ENCODE measurements around the gene YWHAQ.
"Not testable (repeated sequence)": the region's sequence is repeated elsewhere in the genome, so short reads cannot be mapped to it uniquely, and the experiment has no call there.

YWHAQ gene

DNA sequence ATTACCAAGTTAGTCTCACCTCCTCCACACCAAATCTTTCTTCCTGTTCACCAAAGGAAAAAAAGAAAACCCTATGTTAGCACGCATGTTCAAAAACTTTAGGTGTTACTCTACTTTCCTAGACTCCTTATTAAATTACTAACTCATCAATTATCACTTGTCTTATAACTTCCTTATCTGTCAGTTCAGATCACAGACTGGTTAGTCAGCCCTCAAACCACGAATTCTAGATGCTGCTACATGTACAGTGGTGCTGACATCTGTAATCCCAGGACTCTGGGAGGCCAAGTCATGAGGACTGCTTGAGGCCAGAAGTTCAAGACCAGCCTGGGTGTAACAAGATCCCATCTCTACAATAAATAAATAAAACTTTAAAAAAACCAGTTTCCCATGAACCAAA is 3.5 kb downstream of the YWHAQ start:
- no peak overlapping the region for H3K27ac ChIP-seq (ENCODE audit: low read depth, low read length)
- no peaks in the 10 kb centered on the region for H3K36me3 ChIP-seq (ENCODE audit: control insufficient read depth, insufficient read depth, low read length)
- no peak overlapping the region for H3K9ac ChIP-seq (ENCODE audit: low read length)

DNA sequence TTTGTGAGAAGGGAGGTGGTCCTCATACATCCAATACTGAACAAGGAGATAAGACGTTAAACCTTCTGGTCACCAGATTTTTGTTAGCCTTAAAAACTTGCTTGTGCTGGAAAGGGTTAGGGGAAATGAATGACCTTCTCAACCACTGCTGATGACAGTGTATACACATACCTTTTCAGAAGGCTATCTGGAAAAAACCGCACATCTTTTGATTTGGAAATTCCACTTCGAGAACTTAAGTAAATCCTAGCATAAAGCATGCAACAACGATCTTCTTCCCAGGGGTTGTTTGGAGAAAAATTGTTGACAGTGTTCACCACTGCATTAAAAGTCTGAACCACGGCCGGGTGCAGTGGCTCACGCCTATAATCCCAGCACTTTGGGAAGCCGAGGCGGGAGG is 7.6 kb downstream of the YWHAQ start:
- no peak overlapping the region for H2AK5ac ChIP-seq (ENCODE audit: low read length)
- H3K4me3 ChIP-seq (ENCODE audit: low read length): no peak overlapping the region
- DNase-seq: no peak
- H3K27me3 ChIP-seq (ENCODE audit: insufficient read depth, low read length, poor library complexity): no peaks in the 10 kb centered on the region
- H3K27ac ChIP-seq (ENCODE audit: low read depth, low read length): no peak overlapping the region
- no peak overlapping the region for H2BK120ac ChIP-seq (ENCODE audit: low read depth, low read length)
- peaks cover 2% of the 10 kb centered on the region for H3K79me1 ChIP-seq (ENCODE audit: low read length)
- no peak overlapping the region for H3K4ac ChIP-seq (ENCODE audit: low read depth, low read length)
- H4K5ac ChIP-seq (ENCODE audit: low read length): no peak overlapping the region
- H3K18ac ChIP-seq (ENCODE audit: low read length): no peak overlapping the region
- H4K8ac ChIP-seq (ENCODE audit: low read depth, low read length): no peak overlapping the region
- H2BK5ac ChIP-seq (ENCODE audit: low read length): no peak overlapping the region
- peaks cover 89% of the 10 kb centered on the region for H3K79me2 ChIP-seq (ENCODE audit: control insufficient read depth, insufficient read depth, low read length)
- H3K4me1 ChIP-seq (ENCODE audit: control insufficient read depth, low read depth, low read length): no peaks in the 10 kb centered on the region
- H2BK15ac ChIP-seq (replicated peaks; ENCODE audit: low read depth): no peak overlapping the region
- WGBS (ENCODE audit: extremely low coverage, insufficient coverage, low lambda C conversion rate): no CpG with 5 or more reads among the region's 9 CpGs
- H3K9ac ChIP-seq (ENCODE audit: low read length): no peak overlapping the region
- no peaks in the 10 kb centered on the region for H3K36me3 ChIP-seq (ENCODE audit: control insufficient read depth, insufficient read depth, low read length)
- no peak overlapping the region for H3K4me2 ChIP-seq (ENCODE audit: low read length)
- no peak overlapping the region for H3K56ac ChIP-seq (ENCODE audit: low read length)
- no peak overlapping the region for H3K23ac ChIP-seq (ENCODE audit: low read length)

More for the DNA sequence above, 3.5 kb downstream of the YWHAQ start:
- H3K4me1 ChIP-seq (ENCODE audit: control insufficient read depth, low read depth, low read length): peaks cover 2% of the 10 kb centered on the region
- H3K4me2 ChIP-seq (ENCODE audit: low read length): no peak overlapping the region
- no peak for DNase-seq
- H3K27me3 ChIP-seq (ENCODE audit: insufficient read depth, low read length, poor library complexity): no peaks in the 10 kb centered on the region
- peaks cover 74% of the 10 kb centered on the region for H3K79me2 ChIP-seq (ENCODE audit: control insufficient read depth, insufficient read depth, low read length)
- H3K4ac ChIP-seq (ENCODE audit: low read depth, low read length): no peak overlapping the region
- no peak overlapping the region for H2BK5ac ChIP-seq (ENCODE audit: low read length)
- H3K18ac ChIP-seq (ENCODE audit: low read length): no peak overlapping the region
- H4K5ac ChIP-seq (ENCODE audit: low read length): no peak overlapping the region
- no peak overlapping the region for H3K56ac ChIP-seq (ENCODE audit: low read length)
- H3K79me1 ChIP-seq (ENCODE audit: low read length): peaks cover 2% of the 10 kb centered on the region
- H2BK15ac ChIP-seq (replicated peaks; ENCODE audit: low read depth): no peak overlapping the region
- H3K23ac ChIP-seq (ENCODE audit: low read length): no peak overlapping the region
- WGBS (ENCODE audit: extremely low coverage, insufficient coverage, low lambda C conversion rate): no CpG with 5 or more reads among the region's 2 CpGs
- no peak overlapping the region for H2AK5ac ChIP-seq (ENCODE audit: low read length)
- H3K4me3 ChIP-seq (ENCODE audit: low read length): no peak overlapping the region
- H4K8ac ChIP-seq (ENCODE audit: low read depth, low read length): no peak overlapping the region
- H2BK120ac ChIP-seq (ENCODE audit: low read depth, low read length): no peak overlapping the region

DNA sequence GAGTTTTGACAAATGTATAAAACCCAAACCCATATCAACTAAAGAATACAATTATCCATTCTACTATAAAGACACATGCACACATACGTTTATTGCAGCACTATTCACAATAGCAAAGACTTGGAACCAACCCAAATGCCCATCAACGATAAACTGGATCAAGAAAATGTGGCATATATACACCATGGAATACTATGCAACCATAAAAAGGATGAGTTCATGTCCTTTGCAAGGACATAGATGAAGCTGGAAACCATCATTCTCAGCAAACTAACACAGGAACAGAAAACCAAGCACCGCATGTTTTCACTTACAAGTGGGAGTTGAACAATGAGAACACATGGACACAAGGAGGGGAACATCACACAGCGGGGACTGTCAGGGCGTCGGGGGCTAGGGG is 9.1 kb downstream of the YWHAQ start:
- H2AK5ac ChIP-seq (ENCODE audit: low read length); H3K18ac ChIP-seq (ENCODE audit: low read length); H3K9ac ChIP-seq (ENCODE audit: low read length); H3K23ac ChIP-seq (ENCODE audit: low read length); H2BK15ac ChIP-seq (replicated peaks; ENCODE audit: low read depth); H3K4me1 ChIP-seq (ENCODE audit: control insufficient read depth, low read depth, low read length); H3K4me3 ChIP-seq (ENCODE audit: low read length); H2BK5ac ChIP-seq (ENCODE audit: low read length); H3K4me2 ChIP-seq (ENCODE audit: low read length); H4K5ac ChIP-seq (ENCODE audit: low read length); H3K27ac ChIP-seq (ENCODE audit: low read depth, low read length); H3K79me1 ChIP-seq (ENCODE audit: low read length); H3K56ac ChIP-seq (ENCODE audit: low read length); H3K4ac ChIP-seq (ENCODE audit: low read depth, low read length); H2BK120ac ChIP-seq (ENCODE audit: low read depth, low read length); H4K8ac ChIP-seq (ENCODE audit: low read depth, low read length); DNase-seq; H3K36me3 ChIP-seq (ENCODE audit: control insufficient read depth, insufficient read depth, low read length); H3K27me3 ChIP-seq (ENCODE audit: insufficient read depth, low read length, poor library complexity): not testable (repeated sequence)
- peaks cover 85% of the 10 kb centered on the region for H3K79me2 ChIP-seq (ENCODE audit: control insufficient read depth, insufficient read depth, low read length)
- WGBS (ENCODE audit: extremely low coverage, insufficient coverage, low lambda C conversion rate): no CpG with 5 or more reads among the region's 6 CpGs

- no CpG with 5 or more reads among the region's 4 CpGs for WGBS (ENCODE audit: extremely low coverage, insufficient coverage, low lambda C conversion rate)
- no peak overlapping the region for H4K5ac ChIP-seq (ENCODE audit: low read length)
- no peak overlapping the region for H3K18ac ChIP-seq (ENCODE audit: low read length)
Observed at GRCh38 chr2:9618410-9618809, 12.4 kb downstream of the YWHAQ start.

DNA sequence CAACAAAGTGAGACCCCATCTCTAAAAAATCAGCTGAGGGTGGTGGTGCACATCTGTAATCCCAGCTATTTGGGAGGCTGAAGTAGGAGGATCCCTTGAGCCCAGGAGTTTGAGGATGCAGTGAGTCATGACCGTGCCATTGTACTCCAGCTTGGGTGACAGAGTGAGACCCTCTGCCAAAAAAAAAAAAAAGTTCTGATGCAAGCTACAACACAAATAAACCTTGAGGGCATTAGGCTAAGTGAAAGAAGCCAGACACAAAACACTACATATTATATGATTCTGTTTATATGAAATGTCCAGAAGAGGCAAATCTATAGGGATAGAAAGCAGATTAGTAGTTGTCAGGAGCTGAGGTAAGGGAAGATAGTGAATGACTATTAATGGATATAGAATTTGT is 13.0 kb downstream of the YWHAQ start:
- Histone ChIP-seq H2BK5ac (ENCODE audit: low read length) (no peak overlapping the region), H3K4ac (ENCODE audit: low read depth, low read length) (no peak overlapping the region), H3K56ac (ENCODE audit: low read length) (no peak overlapping the region), H3K36me3 (ENCODE audit: control insufficient read depth, insufficient read depth, low read length) (no peaks in the 10 kb centered on the region), H2BK120ac (ENCODE audit: low read depth, low read length) (no peak overlapping the region), H2BK15ac (replicated peaks; ENCODE audit: low read depth) (no peak overlapping the region), H3K27me3 (ENCODE audit: insufficient read depth, low read length, poor library complexity) (no peaks in the 10 kb centered on the region), H3K4me2 (ENCODE audit: low read length) (no peak overlapping the region), H3K9ac (ENCODE audit: low read length) (no peak overlapping the region), H3K23ac (ENCODE audit: low read length) (no peak overlapping the region), H2AK5ac (ENCODE audit: low read length) (no peak overlapping the region), H3K79me2 (ENCODE audit: control insufficient read depth, insufficient read depth, low read length) (peaks cover 83% of the 10 kb centered on the region), H3K4me1 (ENCODE audit: control insufficient read depth, low read depth, low read length) (no peaks in the 10 kb centered on the region), H4K5ac (ENCODE audit: low read length) (no peak overlapping the region), H3K18ac (ENCODE audit: low read length) (no peak overlapping the region), H4K8ac (ENCODE audit: low read depth, low read length) (no peak overlapping the region), H3K4me3 (ENCODE audit: low read length) (no peak overlapping the region), H3K27ac (ENCODE audit: low read depth, low read length) (no peak overlapping the region), H3K79me1 (ENCODE audit: low read length) (peaks cover 12% of the 10 kb centered on the region)
- DNase-seq: no peak
- WGBS (ENCODE audit: extremely low coverage, insufficient coverage, low lambda C conversion rate): no CpG with 5 or more reads among the region's 1 CpG

More at GRCh38 chr2:9618410-9618809, 12.4 kb downstream of the YWHAQ start:
- DNase-seq: no peak
- Histone ChIP-seq H3K4me3 (ENCODE audit: low read length) (no peak overlapping the region), H4K8ac (ENCODE audit: low read depth, low read length) (no peak overlapping the region), H3K4ac (ENCODE audit: low read depth, low read length) (no peak overlapping the region), H2BK5ac (ENCODE audit: low read length) (no peak overlapping the region), H3K27ac (ENCODE audit: low read depth, low read length) (no peak overlapping the region), H3K23ac (ENCODE audit: low read length) (no peak overlapping the region), H3K9ac (ENCODE audit: low read length) (no peak overlapping the region), H2AK5ac (ENCODE audit: low read length) (no peak overlapping the region), H3K79me2 (ENCODE audit: control insufficient read depth, insufficient read depth, low read length) (peaks cover 84% of the 10 kb centered on the region), H3K27me3 (ENCODE audit: insufficient read depth, low read length, poor library complexity) (no peaks in the 10 kb centered on the region), H3K79me1 (ENCODE audit: low read length) (peaks cover 9% of the 10 kb centered on the region), H3K36me3 (ENCODE audit: control insufficient read depth, insufficient read depth, low read length) (no peaks in the 10 kb centered on the region), H3K4me2 (ENCODE audit: low read length) (no peak overlapping the region), H3K56ac (ENCODE audit: low read length) (no peak overlapping the region), H3K4me1 (ENCODE audit: control insufficient read depth, low read depth, low read length) (no peaks in the 10 kb centered on the region), H2BK15ac (replicated peaks; ENCODE audit: low read depth) (no peak overlapping the region), H2BK120ac (ENCODE audit: low read depth, low read length) (no peak overlapping the region)

- WGBS (ENCODE audit: extremely low coverage, insufficient coverage, low lambda C conversion rate): no CpG with 5 or more reads among the region's 5 CpGs
- H3K4me2 ChIP-seq (ENCODE audit: low read length): no peak overlapping the region
- H3K4me1 ChIP-seq (ENCODE audit: control insufficient read depth, low read depth, low read length): no peaks in the 10 kb centered on the region
- no peak overlapping the region for H3K56ac ChIP-seq (ENCODE audit: low read length)
- H3K27ac ChIP-seq (ENCODE audit: low read depth, low read length): no peak overlapping the region
- no peaks in the 10 kb centered on the region for H3K27me3 ChIP-seq (ENCODE audit: insufficient read depth, low read length, poor library complexity)
- H3K79me1 ChIP-seq (ENCODE audit: low read length): peaks cover 12% of the 10 kb centered on the region
- H4K8ac ChIP-seq (ENCODE audit: low read depth, low read length): no peak overlapping the region
- H3K9ac ChIP-seq (ENCODE audit: low read length): no peak overlapping the region
- no peak overlapping the region for H2BK120ac ChIP-seq (ENCODE audit: low read depth, low read length)
- no peak overlapping the region for H2BK5ac ChIP-seq (ENCODE audit: low read length)
- H3K79me2 ChIP-seq (ENCODE audit: control insufficient read depth, insufficient read depth, low read length): peaks cover 85% of the 10 kb centered on the region
- H4K5ac ChIP-seq (ENCODE audit: low read length): no peak overlapping the region
- H3K4ac ChIP-seq (ENCODE audit: low read depth, low read length): no peak overlapping the region
- H3K18ac ChIP-seq (ENCODE audit: low read length): no peak overlapping the region
- H3K23ac ChIP-seq (ENCODE audit: low read length): no peak overlapping the region
- H3K4me3 ChIP-seq (ENCODE audit: low read length): no peak overlapping the region
- DNase-seq: no peak
- H3K36me3 ChIP-seq (ENCODE audit: control insufficient read depth, insufficient read depth, low read length): no peaks in the 10 kb centered on the region
- H2BK15ac ChIP-seq (replicated peaks; ENCODE audit: low read depth): no peak overlapping the region
- no peak overlapping the region for H2AK5ac ChIP-seq (ENCODE audit: low read length)
Observed at GRCh38 chr2:9617296-9617695, 13.5 kb downstream of the YWHAQ start.

All from mesendoderm (in vitro differentiated cells).